T1000 (cell line): ENCODE data around the gene SIAE.
"Not testable (repeated sequence)": the region's sequence is repeated elsewhere in the genome, so short reads cannot be mapped to it uniquely, and the experiment has no call there.

Source experiments
- DNase-seq: peaks from one replicate; lab custom pipeline; 2025; ENCODE audit warnings: mixed read lengths; lab: John Stamatoyannopoulos, UW

SIAE gene

DNA sequence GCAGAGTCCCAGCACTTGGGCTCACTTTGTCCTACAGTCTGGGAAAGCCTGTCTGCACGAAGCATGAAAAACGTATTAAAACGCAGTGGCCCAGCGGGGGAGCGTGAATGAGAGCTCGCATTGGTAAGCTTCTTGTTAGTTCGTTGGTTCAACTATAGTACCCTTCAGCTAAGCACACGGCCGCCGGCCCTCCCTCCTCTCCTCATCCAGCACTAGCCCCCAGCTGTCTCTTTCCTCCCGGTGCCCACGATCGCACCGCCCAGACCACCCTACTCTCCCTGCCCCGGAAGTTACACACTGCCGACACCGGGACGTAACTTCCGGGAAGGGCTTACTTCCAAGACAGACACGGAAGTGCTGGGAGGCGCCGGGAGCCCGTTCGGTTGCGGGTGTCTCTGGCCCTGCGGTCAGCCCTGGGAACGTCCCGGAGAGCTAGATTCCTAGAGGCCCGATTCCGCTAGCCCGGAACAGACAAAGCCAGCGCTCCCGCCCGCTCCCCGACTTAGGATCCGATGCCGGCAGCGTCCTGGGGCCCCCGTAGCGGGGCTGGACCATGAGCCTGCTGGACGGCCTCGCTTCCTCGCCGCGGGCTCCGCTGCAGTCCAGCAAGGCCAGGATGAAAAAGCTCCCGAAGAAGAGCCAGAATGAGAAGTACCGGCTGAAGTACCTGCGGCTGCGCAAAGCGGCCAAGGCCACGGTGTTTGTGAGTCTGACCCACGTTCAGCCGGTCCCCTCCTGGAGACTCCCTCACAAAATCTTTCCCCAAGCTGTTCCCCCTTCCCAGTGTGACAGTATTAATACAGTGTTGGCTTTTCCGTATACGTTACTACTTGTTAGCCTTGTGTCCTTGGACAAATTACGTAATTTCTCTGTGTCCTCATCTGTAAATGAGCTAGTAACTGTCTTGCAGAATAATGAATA is 50.7 kb downstream of the SIAE start, which contains the start of gene TBRG1:
Gene TBRG1 (plus strand): TSS at position 334 of the 921 bp plus-strand sequence. CDS start 220 bp downstream, at position 554.
- peak; percentile 41 for DNase-seq

DNA sequence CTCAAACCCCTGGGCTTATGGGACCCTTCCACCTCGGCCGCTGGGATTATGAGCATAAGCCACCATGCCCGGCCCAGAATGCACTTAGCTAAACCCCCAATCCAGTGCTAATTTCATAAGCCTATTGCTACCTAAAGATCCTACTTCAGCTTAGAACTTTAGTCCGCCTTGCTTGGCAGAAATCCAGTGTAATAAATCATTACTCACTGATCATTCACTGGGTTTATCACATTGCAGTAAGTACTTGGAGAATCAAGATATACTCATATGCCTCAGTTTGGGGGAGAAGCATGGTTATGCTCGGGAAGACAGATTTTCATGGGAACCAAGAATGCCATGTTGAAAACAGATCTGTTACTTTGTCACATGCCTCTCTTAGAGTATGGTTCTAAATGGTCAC is 54.7 kb downstream of the SIAE start:
- no peak for DNase-seq

DNA sequence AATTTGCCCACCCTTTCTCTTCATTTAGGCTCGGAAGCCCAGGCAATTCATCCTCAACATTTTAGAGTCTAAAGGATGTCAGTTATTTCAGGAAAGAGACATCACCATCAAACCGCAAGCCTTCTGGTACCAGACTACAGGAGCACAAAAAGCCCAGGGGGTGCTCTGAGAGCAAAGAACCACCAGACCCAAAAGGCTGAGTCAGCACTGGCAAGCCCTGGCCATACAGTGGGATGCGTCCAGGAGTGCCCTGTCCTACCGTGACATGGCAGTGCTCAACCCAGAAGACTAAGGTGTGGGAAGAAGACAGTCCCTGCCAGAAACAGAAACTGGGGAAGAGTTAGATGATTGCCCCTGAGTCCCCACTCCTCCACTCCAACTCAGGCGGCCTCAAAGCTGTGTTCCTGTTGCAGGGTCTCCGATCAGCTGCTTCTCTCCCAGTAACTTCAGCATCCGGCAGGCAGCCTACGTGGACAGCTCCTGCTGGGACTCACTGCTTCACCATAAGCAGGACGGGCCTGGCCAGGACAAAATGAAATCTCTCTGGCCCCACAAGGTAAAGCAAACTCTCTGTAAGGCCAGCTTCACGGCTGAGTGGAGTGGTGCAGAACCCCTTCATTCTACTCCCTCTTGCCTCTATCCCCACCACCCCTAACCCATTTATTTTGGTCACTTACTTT is 60.8 kb downstream of the SIAE start:
- no peak for DNase-seq

DNA sequence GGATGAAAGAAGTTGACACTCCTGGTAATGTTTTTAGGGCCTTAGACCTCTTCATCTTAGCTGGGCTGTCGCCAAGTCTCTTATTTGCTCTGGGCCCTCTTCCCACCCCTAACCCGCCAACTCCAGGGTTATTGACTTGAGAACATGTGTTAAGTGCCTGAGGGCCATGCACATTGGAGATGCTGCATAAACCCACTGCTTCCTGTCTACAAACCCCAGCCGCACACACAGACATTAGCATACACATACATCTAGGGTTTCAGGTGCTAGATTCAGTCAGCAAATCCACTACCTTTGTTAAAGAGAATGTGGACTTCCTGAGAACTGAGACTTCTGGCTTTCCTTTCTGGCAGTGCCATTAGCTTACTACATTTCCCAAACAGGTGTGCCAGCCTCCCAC is 61.5 kb downstream of the SIAE start:
- DNase-seq = no peak

DNA sequence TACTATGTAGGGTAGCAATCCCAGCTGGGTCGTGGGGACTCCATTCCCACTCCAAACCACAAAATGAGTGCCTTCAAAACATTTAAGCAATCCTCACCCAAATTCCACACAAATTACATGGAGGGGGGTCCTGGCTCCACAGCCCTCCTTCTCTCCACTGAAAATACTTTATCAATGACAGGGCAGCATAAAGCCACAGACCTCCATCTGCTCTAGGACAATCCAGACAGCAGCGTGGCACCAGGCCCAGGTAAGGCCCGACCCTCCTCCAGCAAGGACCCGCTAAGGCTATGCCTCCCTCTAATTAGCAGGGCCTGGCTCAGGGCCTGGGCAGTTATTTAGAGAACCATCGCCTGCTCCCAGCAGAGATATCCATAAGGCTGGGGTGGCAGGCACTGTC is 62.5 kb downstream of the SIAE start, which contains the start of gene PANX3:
Gene PANX3 (plus strand): TSS at position 365 of the 400 bp plus-strand sequence. CDS start 129 bp downstream, outside the sequence.
- no peak for DNase-seq

DNA sequence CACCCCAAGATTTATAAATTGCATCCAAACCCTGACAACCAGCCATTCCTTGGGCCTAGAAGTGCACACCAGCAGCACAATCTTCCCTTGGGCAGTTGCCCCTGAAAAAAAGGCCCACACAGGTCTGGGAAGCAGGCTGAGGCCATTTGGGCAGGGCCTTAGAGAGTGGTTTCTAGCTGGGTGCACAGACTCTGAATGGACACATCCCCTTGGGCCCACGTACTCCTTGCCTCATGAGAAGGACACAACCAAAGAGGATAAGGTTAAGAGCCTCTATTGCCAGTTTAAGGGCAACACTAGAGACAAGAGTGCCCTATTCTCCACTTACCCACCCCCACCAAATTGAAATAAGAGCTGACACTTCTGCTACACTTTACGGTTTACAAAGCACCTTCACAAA is 63.2 kb downstream of the SIAE start:
- no peak for DNase-seq

DNA sequence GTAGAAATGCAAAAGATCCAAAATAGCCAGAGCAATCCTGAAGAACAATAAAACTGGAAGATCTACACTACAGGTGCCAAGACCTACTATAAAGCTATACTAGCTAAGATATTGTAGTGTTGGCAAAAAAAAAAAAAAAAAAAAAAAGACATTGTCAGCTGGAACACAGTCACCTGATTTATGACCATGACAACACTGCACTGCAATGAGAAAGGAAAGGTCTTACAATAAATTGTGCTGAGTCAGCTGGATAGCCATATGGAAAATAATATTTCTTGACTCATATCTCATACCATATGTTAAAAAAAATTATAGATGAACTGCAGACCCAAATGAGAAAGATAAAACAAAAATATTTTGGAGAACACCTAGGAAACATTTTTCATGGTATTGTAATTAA is 65.4 kb downstream of the SIAE start:
- no peak for DNase-seq

DNA sequence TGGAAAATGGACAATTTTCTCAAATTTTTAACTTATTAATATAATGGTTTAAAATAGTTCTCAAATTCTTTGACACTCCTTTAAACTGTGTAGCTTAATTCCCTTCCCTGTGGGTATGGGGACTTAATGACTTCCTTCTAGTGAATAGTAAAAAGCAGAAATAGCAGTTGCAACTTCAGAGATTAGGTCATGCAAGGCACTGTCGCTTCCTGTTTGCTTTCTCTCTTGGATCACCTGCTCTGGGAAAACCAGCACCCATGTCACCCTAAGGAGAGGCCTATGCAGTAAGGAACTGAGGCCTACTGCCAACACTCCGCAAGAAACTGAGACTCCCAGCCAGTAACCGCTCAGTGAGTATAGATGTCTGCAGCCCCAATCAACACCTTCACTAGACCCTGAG is 67.8 kb downstream of the SIAE start:
- no peak for DNase-seq

DNA sequence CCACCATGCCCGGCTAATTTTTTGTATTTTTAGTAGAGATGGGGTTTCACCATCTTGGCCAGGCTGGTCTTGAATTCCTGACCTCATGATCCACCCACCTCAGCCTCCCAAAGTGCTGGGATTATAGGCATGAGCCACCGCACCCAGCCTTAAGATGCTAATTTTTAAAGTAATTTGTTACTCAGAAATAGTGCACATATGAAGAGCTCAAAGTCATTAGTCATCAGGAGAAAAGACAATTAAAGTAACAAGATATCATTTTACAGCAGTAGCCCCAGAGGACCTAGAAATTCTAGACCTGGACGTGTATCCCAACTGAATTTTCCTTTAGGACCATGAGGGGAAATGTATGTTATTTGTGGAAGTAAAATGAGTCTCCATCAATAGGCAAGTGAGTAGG is 70.8 kb downstream of the SIAE start:
- not testable (repeated sequence) for DNase-seq

DNA sequence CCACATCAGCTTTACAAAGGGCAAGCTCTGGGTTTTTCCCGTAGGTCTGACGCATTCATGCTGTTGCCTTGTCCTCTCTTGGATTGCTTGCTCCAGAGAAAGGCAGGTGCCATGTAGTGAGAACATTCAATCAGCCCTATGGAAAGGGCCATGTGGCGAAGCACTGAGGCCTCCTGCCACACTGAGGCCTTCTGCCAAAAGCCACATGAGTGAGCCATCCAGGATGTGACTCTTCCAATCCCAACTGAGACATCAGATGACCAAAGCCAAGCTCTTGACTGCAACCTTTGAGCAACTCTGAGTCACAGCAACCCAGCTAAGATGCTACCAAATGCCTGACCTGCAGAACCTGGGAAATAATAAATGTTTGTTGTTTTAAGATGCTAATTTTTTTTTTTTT is 71.3 kb downstream of the SIAE start:
- DNase-seq = peak; percentile 55

DNA sequence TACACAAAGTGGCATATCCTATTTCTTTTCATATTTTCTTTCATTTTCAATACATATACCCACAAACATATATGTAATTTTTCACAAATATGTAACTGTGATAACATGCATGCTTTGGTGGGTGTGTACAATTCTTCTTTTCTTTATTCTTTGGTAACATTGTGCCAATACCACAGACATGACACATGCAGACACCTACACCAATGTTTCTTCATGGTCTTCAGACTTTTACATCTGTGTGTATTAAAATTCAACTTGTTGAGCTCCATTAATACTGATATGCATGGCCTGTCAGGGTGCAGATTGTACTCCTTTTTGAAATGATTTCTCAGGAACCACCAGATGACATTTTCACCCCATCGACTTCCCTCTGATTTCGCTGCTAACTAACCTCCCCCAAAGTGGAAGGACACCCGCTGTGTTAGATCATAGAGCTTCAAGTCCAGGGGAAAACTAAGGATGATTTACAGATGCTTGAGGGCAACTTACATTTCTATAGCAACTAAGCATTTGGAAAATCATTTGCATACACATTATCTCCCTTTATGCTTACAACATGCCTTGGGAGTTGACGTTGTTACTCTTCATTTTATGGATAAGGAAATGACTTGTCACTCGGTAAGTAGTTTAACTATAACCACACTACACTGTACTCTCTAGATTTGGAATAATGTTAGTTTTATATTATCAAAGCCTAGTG is 72.8 kb downstream of the SIAE start:
- no peak for DNase-seq

DNA sequence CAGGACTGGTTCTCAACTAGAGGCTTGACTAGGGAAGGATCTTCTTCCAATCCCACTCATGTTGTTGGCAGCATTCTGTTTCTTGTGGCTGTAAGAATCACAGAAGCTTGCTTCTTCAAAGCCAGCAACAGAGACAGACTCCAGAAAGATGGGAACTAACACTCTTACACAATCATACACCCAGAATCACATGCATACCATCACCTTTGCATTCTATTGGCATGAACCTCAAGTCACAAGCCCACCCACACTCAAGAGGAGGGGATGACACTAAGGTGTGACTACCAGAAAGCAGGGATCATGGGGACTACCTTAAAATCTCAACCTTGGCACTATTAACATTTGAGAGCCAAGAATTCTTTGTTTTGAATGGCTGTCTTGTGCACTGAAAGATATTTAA is 75.9 kb downstream of the SIAE start:
- DNase-seq = no peak

DNA sequence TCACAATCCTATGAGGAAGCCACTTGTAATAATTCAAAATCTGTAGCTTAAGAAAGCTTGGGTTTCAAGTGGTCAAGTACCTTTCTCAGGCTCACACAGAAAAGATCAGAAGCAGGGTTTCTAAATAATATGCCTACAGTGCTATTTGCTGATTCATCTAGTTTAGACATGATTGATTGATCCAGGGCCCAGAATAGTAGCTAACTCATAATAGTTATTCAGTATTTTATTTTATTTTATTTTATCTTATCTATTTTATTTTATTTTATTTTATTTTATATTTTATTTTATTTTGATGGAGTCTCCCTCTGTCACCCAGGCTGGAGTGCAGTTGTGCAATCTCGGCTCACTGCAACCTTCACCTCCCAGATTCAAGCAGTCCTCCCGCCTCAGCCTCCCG is 78.2 kb downstream of the SIAE start:
- DNase-seq = no peak

DNA sequence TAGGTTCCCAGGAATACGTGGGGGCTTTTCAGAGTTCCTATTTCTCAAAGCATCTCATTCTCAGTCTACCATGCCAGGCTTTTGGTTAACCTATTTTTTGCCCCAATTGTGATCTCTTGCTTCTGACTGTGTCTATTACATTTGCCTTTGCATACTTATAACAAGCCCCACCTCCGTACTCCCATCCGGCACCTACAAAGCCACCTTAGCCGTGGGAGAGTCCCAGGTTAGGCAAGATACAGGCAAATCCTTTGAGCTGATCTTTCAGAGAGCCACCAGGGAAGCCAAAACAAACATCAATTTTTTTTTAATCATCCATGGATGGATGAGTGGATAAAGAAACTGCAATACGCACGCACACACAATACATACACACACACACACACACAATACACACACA is 80.9 kb downstream of the SIAE start:
- no peak for DNase-seq

DNA sequence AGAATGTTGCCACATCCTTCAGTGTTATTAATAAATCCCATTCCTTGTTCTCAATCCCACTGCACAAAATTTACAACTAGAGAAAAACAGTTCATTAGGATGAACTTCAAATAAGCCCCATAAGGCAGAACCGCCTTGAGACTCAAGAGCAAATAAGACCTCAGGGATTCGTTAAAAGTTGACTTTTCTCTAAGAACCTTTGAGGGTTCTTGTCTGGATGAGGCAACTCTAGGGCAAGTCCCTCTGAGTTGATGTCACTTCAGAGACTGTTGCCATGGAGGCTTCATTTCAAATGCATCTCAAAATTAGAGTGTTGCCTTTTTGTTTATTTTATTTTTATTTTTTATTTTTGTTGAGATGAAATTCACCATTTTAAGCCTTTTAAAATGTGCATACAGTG is 82.1 kb downstream of the SIAE start:
- no peak for DNase-seq

DNA sequence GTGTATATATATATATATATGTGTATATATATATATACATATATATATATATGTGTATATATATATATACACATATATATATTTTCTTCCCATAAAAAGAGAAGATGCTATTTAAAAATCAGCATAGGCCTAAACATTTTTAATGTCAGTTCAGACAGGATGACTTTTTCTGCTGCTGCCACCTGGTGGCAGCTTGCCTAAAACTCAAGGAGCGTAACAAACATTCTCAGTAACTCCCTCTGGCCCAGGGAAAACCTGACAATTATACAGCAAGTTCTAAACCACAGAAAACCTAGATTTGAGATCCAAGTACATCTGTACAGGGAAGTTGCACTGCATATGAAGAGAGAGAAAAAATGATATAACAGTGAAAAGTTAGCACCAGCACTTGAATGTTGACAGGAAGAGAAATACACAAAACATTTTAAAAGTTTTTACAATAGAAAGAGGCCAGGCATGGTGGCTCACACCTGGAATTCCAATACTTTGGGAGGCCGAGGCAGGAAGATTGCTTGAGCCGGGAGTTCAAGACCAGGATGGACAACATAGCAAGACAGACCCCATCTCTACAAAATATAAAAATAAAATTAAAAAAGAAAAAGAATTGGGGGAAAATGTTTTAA is 87.2 kb downstream of the SIAE start:
- DNase-seq = peak; percentile 3

DNA sequence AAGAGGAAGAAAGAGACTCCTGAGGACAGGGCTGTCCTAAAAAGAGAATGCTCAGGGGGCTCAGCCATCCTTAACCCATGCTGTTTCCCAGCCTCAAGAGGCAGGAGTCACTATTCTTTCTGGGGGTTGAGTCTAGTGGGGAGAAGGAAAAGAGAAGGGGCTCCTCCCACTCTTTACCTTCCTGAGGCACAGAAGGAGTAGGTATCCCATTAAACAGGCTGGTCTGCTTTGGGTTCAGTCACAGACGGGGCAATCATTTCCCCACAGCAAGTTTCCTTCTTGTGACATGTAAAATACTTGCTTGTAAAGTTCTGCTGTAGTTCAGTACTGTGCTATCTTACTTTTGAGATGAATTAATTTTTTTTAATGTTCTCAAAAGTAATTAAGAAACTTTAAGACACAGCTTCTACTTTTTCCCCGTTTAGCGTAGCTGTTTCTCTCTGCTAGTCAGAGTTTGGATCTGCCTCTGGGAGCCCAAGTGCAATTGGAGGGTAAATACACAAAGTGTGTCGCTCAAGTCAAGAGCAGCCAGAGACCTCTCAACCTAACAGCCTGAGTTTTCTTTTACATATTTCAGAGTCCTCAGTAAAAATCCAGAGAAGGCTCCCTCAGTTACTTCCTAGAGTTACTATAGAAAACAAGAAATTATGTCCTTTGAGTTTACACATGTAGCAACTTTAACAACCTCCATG is 88.7 kb downstream of the SIAE start:
- DNase-seq = no peak

DNA sequence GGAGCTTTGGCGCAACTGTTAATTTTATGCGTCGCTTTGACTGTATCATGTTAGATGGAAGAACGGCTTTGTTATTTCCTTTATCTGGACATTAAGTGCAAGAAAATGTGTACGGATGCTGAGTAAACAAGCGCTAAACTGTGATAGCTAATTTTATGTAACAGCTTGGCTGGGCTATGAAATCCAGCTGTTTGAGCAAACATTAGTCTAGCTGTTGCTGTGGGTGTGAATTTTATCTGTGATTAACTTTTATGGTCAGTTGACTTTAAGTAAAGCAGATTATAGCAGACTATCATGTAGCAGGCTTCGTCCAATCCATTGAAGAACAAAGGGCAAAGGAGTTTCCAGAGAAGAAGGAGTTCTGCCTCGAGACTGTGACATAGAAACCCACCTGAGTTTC is 89.8 kb downstream of the SIAE start:
- no peak for DNase-seq
